Erythroblast (primary cell): ENCODE data around the gene HOXB5.

Experiments
- DNase-seq, 2 experiments: peaks; one replicate each; lab custom pipeline; 2025; lab: John Stamatoyannopoulos, UW
- GATA1 ChIP-seq: IDR thresholded peaks from 2 replicates; pipeline ENCODE4 v1.6.1; 2011; ENCODE audit warnings: low read depth, mild to moderate bottlenecking, control low read depth, low read length, moderate library complexity
- POLR2A ChIP-seq: IDR thresholded peaks from 2 replicates; pipeline ENCODE4 v1.6.1; 2011; ENCODE audit warnings: mild to moderate bottlenecking, low read length

The HOXB5 gene

GRCh38 chr17:48593126-48593829, at the start of gene HOXB5:
HOXB5 (minus strand) TSS chr17:48593779; CDS start chr17:48593682, 97 bp downstream.
- no peak for TF ChIP-seq GATA1
- TF ChIP-seq POLR2A: no peak
- DNase-seq: peak; percentile 62 to 63

- TF ChIP-seq POLR2A: no peak
- TF ChIP-seq GATA1: no peak
- DNase-seq: no peak
These were observed 49.5 kb upstream of the HOXB5 start for GRCh38 chr17:48642843-48643696.

- TF ChIP-seq GATA1: no peak
- TF ChIP-seq POLR2A: no peak
- no peak for DNase-seq
These were observed 48.7 kb upstream of the HOXB5 start for GRCh38 chr17:48642059-48642842.

GRCh38 chr17:48641541-48642058, 48.0 kb upstream of the HOXB5 start:
- TF ChIP-seq GATA1 (no peak), POLR2A (no peak)
- DNase-seq: no peak

- TF ChIP-seq POLR2A: no peak
- TF ChIP-seq GATA1: no peak
- DNase-seq: no peak
These were observed 47.2 kb upstream of the HOXB5 start for GRCh38 chr17:48640858-48641180.

GRCh38 chr17:48639982-48640857, 46.6 kb upstream of the HOXB5 start:
- no peak for TF ChIP-seq GATA1
- TF ChIP-seq POLR2A: no peak
- no peak for DNase-seq

- TF ChIP-seq GATA1: no peak
- TF ChIP-seq POLR2A: no peak
- no peak for DNase-seq
These were observed 45.6 kb upstream of the HOXB5 start for GRCh38 chr17:48639136-48639535.

GRCh38 chr17:48637323-48638260, 44.0 kb upstream of the HOXB5 start:
- TF ChIP-seq GATA1 (no peak), POLR2A (no peak)
- DNase-seq: no peak

- DNase-seq: peak; percentile 80 to 81
These were observed 42.8 kb upstream of the HOXB5 start for GRCh38 chr17:48636177-48637018.

GRCh38 chr17:48634493-48635208, 41.1 kb upstream of the HOXB5 start:
- DNase-seq: no peak
- TF ChIP-seq POLR2A (no peak), GATA1 (no peak)

More at GRCh38 chr17:48636177-48637018, 42.8 kb upstream of the HOXB5 start:
- TF ChIP-seq POLR2A (no peak), GATA1 (no peak)

GRCh38 chr17:48633266-48633677, 39.7 kb upstream of the HOXB5 start:
- TF ChIP-seq POLR2A (no peak), GATA1 (no peak)

More at GRCh38 chr17:48633266-48633677, 39.7 kb upstream of the HOXB5 start:
- no peak for DNase-seq
